GM12873 (cell line): Measurements from ENCODE around the gene DIO1.

Experiments used
- CTCF ChIP-seq: IDR thresholded peaks from 2 replicates; pipeline ENCODE4 v1.5.1; 2012; ENCODE audit warnings: low read depth, mild to moderate bottlenecking, moderate library complexity, low read length, control low read depth; ENCODE audit not compliant: insufficient read depth; ENCODE audit errors: missing control alignments

DIO1 gene

GRCh38 chr1:53918343-53918742 is 24.4 kb downstream of the DIO1 start:
- no peak for TF ChIP-seq CTCF

- TF ChIP-seq CTCF, result no peak
Observed at GRCh38 chr1:53919675-53920066, 25.7 kb downstream of the DIO1 start.

GRCh38 chr1:53927376-53927881 is 33.4 kb downstream of the DIO1 start:
- no peak for TF ChIP-seq CTCF

- TF ChIP-seq CTCF, result no peak
Observed at GRCh38 chr1:53929246-53929960, 35.4 kb downstream of the DIO1 start.

GRCh38 chr1:53930932-53931331 is 36.9 kb downstream of the DIO1 start:
- TF ChIP-seq CTCF, result no peak

- TF ChIP-seq CTCF, result no peak
Observed at GRCh38 chr1:53931523-53931922, 37.5 kb downstream of the DIO1 start.

GRCh38 chr1:53934170-53934765 is 40.3 kb downstream of the DIO1 start:
- no peak for TF ChIP-seq CTCF
